NCI-H146 treated with DMSO at 0.1 percent for 48 hours (cell line): ENCODE data around the gene EPGN.

ENCODE experiments used
- DNase-seq: peaks from one replicate; lab custom pipeline; 2025; ENCODE audit not compliant: unreplicated experiment; lab: John Stamatoyannopoulos, UW

Gene EPGN

GRCh38 chr4:74307170-74307569, 1.1 kb upstream of the EPGN start:
- no peak for DNase-seq

GRCh38 chr4:74309223-74309622, 953 bp downstream of the EPGN start:
- DNase-seq = no peak

DNA sequence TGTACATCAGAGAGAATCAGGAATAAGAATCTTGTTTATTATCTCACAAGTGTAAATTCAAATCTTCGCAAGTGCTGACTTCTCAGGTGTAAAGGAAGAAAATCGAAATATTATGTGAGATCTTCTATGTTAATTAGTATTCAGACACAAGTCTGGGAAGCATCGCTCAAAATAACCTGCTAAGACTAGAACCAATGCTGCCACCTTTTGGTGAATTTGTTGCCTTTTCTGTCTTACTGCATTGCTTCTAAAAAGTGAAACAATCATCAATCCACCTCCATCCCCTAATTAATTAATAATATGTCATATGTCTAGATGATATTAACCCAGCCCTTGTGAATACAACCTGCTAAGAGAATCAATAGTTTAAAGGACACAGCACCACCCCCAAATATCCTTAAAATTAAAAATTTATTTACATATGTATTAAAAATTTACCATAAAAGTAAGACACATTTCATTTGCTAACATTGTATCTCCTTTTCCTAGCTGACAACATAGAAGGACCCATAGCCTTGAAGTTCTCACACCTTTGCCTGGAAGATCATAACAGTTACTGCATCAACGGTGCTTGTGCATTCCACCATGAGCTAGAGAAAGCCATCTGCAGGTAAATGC, 3.5 kb downstream of the EPGN start:
- peak; percentile 2 for DNase-seq

GRCh38 chr4:74314329-74314728, 6.1 kb downstream of the EPGN start:
- DNase-seq = no peak

DNA sequence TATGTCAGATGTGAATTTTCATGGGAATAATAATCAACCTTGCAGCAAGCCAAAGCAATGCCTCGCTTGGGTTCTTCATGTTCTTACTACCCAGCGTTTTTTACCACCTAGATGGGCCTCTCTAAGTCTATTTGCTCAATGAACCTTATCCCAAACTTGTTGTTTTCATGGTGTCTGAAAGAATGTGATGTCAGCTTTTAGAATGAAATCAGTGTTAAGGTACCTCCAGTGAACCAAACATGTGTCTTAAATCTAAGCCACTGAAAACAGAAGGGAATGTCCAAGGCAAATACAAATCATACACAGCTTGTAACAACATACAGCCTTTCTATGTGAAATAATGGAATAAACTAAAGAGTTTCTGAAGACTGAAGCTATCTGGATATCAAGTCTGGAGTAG, 6.7 kb downstream of the EPGN start:
- no peak for DNase-seq

DNA sequence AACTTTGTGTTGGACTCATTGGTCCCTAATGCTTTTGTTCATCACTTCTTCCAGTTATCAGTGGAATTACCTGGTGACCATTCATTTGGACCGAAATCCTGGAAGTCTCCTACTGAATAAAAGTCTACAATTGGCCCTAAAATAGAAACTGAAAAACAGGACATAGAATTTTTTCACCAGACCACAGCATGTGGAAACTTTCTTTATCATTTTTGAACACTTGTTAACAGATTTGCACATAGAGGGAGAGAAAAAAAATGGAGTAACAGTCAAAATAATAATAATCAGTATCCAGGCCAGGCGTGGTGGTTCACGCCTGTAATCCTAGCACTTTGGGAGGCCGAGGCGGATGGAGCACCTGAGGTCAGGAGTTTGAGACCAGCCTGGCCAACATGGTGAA, 7.1 kb downstream of the EPGN start:
- DNase-seq = no peak

- no peak for DNase-seq
These were observed 8.1 kb downstream of the EPGN start for GRCh38 chr4:74316397-74316796.

DNA sequence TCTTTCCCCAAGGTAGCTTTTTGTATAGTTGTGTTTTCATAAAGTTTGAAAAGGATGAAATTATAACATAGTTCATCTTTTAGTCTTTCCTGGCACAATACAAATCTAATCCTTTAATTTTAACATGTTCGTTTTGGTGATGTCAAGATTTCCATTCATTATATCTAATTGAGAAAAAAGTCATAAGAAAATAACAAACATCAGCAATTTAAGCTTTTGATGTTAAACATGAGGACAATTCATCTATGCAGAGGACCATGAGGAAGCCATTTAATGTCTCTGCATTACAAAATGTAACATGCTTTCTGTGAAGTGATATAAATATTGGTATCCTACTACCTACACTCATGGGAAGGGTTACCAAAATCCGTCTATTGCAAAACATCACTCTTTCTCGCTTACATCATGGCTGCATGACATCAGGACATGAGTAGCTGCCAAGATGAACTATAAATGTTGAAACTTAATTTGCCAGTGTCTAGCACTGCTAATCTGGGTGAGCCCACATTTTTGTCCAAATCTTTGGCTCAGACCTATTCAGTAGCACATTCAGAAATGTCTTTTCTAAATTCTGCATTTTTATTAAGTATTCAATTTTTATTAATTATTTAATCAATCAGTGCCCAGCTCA, 9.5 kb downstream of the EPGN start:
- no peak for DNase-seq

DNA sequence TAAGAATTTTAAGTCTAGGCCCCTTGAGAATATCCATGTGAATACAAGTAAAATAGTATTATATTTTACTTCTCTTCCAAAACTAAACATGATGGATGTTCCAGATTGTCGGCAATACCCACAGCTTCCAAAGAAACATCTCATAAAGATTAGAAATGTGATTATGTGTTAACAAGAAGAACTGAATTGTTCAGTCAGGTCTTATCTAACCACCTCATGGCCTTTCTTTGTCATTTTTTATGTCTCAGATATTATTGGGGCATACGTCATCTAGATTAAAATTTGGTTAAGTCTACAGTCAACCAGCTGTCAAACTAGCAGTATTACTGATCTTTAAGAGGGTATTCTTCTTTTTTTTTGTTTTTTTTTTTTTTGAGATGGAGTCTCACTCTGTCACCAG, 10.0 kb downstream of the EPGN start:
- DNase-seq = no peak

DNA sequence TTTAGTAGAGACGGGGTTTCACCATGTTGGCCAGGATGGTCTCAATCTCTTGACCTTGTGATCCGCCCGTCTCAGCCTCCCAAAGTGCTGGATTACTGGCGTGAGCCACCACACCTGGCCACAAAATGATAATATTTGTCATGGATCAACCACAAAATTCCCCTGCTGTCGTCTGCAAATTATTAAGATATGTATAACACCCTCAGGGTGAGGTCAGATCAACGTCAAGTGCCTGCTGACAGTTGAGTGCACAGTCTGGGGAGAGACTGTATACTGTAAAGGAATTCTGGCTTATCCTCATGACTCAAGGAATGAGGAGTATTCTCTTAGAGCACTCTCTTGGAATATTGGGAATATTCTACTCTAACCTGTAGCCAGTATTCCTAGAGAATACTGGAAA, 11.2 kb downstream of the EPGN start:
- DNase-seq = no peak

DNA sequence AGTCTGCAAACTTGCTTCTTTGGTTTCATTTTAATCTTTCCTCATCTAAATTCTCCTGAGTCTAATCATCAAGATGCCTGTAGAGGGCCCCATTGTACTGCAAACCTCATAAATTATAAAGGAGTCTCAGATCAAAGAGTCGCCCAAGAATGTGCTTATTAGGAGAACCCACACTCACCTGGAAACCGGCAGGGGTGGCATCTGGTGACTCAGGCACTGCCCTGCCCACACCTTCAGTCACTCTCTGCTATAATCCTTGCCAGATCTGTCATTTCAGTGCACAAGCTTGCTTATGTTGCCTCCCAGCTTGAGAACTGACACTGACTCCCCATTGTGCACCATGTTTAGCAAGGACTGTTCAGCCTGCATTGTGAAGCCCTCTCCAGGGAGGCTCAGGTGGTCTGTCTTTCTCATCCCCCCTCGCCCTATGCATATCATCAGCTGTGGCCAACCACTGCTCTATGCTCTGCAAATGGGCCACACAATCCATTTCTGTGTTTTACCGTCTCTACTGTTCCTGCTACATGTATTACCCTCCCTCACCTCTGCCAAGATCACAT, 12.4 kb downstream of the EPGN start:
- DNase-seq = peak; percentile 2

- no peak for DNase-seq
These were observed 14.0 kb downstream of the EPGN start for GRCh38 chr4:74322301-74322700.

DNA sequence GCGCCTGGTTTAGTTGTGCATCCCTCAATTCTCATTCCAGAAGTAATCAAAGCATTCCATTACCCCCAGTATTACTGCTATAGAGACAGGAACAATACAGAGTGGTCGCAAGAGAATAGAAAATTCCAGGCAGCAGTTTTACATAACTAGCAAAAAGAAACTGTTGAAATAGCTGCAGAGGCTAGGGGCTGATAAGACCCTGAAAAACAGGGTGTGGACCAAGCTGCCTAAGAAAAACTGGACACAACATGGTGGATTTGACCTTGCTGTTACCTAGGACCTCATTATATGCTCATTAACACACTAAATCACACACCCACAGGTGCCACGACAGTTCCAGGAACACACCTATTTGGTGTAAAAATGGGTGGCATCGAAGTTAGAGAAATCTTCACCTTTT, 15.4 kb downstream of the EPGN start:
- no peak for DNase-seq

- DNase-seq = no peak
These were observed 16.0 kb downstream of the EPGN start for GRCh38 chr4:74324262-74324661.

GRCh38 chr4:74325886-74326285, 17.6 kb downstream of the EPGN start:
- DNase-seq = no peak

- DNase-seq = no peak
These were observed 19.5 kb downstream of the EPGN start for GRCh38 chr4:74327762-74328161.

- no peak for DNase-seq
These were observed 20.2 kb downstream of the EPGN start for GRCh38 chr4:74328501-74328900.

DNA sequence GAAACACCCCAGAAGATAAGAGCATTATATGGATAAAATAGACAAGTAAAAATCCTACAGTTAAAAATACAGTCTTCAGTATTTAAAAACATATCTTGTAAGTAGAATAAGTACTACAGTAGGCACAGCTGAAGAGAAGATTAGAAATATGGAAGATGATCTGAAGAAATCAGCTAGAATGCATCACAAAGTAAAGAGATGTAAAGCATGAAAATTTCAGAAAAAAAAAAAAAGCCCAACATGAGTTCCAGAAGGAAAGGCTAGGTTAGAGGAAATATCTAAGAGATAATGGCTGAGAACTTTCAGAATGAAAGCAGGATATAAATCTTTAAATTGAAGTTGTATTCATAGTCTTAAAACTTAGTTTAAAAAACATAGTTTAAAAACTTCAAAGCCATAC, 21.0 kb downstream of the EPGN start:
- no peak for DNase-seq

DNA sequence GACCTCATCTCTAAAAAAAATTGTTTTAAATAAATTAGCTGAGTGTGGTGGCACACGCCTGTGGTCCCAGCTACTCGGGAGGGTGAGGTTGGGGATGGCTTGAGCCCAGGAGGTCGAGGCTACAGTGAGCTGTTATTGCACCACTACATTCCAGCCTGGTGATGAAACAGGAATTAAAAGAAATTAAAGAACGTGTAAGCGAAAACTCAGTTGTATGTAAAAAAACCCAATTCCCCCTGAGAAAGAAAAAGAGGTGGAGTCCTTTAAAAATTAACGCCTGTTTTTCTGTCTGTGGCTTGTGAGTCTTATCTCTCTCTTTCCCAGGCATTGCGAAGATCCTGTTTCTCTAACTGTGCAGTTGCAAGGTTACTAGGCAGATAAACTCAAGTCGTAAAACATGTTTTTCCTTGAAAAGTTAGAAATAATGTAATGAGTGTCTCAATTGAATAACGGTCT, 22.1 kb downstream of the EPGN start:
- no peak for DNase-seq

GRCh38 chr4:74331252-74331651, 23.0 kb downstream of the EPGN start:
- DNase-seq = no peak

- no peak for DNase-seq
These were observed 23.7 kb downstream of the EPGN start for GRCh38 chr4:74331944-74332343.

DNA sequence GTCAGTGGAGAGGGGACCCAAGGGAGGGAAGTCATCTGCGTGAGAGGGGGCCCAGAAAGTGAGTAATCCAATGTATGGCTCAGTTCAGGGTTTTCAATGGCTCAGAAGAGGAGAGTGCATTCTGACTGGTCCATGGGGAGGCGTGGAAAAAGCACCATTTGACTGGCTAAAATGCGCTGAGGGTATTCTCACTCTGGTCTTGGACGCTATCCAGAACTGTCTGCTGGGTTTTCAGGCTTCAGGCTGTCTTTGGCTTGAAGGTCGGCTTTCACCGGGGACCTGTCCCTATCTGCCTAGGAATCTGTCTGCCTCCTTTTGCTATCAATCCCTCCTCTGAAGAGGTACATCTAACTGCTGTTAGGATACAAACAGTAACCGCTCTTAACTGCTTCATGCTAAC, 26.4 kb downstream of the EPGN start:
- DNase-seq = no peak
